Activated naive CD4-positive, alpha-beta T cell treated with anti-CD3 and anti-CD28 coated beads for 36 hours (primary cell): ENCODE data around the gene NEUROG3. TPM values are rescaled to one million over a fixed set of nuclear protein-coding genes. Genes with fewer than 3 reads are reported as not detected.

ENCODE experiments used
- CTCF ChIA-PET: fragments of 350-600 bp; sonication (Branson Sonifier 250); formaldehyde crosslinking; loops from one replicate; lab custom pipeline; 2021; ENCODE audit warnings: antibody characterized with exemption; lab: Charles Lee
- DNase-seq: peaks from one replicate; pipeline ENCODE4 v3.0.0-alpha.2; 2020
- H3K27ac Mint-ChIP-seq: one replicate; pipeline ENCODE4 v1.8.0; 2021; ENCODE audit warnings: mild to moderate bottlenecking, mixed read lengths
- H3K27me3 Mint-ChIP-seq: one replicate; pipeline ENCODE4 v1.8.0; 2021; ENCODE audit warnings: low read depth, mixed read lengths
- H3K36me3 Mint-ChIP-seq: one replicate; pipeline ENCODE4 v1.8.0; 2021; ENCODE audit warnings: low read depth, mixed read lengths
- H3K4me1 Mint-ChIP-seq: one replicate; pipeline ENCODE4 v1.8.0; 2021; ENCODE audit warnings: low read depth, mixed read lengths
- H3K4me3 Mint-ChIP-seq: one replicate; pipeline ENCODE4 v1.8.0; 2021; ENCODE audit warnings: mild to moderate bottlenecking, moderate library complexity, mixed read lengths
- H3K9me3 Mint-ChIP-seq: one replicate; pipeline ENCODE4 v1.8.0; 2021; ENCODE audit warnings: mixed read lengths
- intact Hi-C: fragments of 100-400 bp; cut with micrococcal nuclease; formaldehyde crosslinking; loops from one replicate; pipeline ENCODE4 v1.15.1; 2023
- total RNA-seq, 2 experiments: library from RNA; stranded (reverse); gene quantifications; one replicate each; pipeline ENCODE4 v1.2.3, GENCODE V29; 2021

NEUROG3 gene, protein sequence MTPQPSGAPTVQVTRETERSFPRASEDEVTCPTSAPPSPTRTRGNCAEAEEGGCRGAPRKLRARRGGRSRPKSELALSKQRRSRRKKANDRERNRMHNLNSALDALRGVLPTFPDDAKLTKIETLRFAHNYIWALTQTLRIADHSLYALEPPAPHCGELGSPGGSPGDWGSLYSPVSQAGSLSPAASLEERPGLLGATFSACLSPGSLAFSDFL
- total RNA-seq = not detected

GRCh38 chr10:69573056-69573806, at the start of gene NEUROG3:
NEUROG3 (minus strand) TSS chr10:69573422; CDS start chr10:69573043, 379 bp downstream.
- Mint-ChIP-seq H3K27ac (no peak within 1 kb of the TSS), H3K9me3 (no peaks in the 10 kb centered on the region), H3K27me3 (peaks cover 76% of the 10 kb centered on the region), H3K4me1 (peaks cover 29% of the 10 kb centered on the region), H3K36me3 (no peaks in the 10 kb centered on the region), H3K4me3 (peak within 1 kb of the TSS; percentile 65)
- DNase-seq = no peak
- CTCF ChIA-PET = interaction anchor here (0.6 to 1.5 kb wide), 3 partner anchors 31 to 67 kb away, joined by 3 read pairs; no protein-coding TSS in a partner anchor
- intact Hi-C loops = loop anchor here (10.0 kb wide), 1 partner anchor 1642 kb away; the partner anchor contains the start of gene UNC5B

DNA sequence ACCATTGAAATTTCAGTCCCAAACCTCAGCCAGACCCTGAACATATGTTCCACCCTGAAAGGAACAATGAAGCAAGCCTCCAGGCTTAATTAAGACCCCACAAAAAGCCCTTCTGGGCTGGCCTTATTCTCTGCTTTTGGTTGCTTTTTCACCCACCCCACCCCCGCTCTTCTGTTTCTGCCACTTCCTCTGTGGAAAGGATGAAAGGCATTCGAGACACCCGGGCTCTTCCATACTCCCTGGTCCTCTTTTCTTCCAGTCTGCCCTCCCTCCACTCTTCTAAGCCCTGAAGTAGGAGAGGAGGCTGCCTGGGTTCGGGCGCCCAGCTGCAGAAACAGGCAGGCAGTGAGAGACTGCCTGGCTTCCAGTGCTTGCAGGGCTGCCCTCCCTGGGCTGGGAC, 47.4 kb upstream of the NEUROG3 start:
- intact Hi-C loops = no loop called here
- Mint-ChIP-seq H3K4me3 (no peak overlapping the region), H3K9me3 (peaks cover 14% of the 10 kb centered on the region), H3K4me1 (peaks cover 30% of the 10 kb centered on the region), H3K27ac (no peak overlapping the region), H3K27me3 (no peaks in the 10 kb centered on the region), H3K36me3 (peaks cover 1% of the 10 kb centered on the region)
- CTCF ChIA-PET = interaction anchor here (2.2 to 2.7 kb wide), 2 partner anchors 9 to 17 kb away, joined by 9 to 12 read pairs; partner anchors contain the start of gene FAM241B
- DNase-seq = no peak

- DNase-seq = no peak
- Mint-ChIP-seq H3K36me3 (peaks cover 1% of the 10 kb centered on the region), H3K27ac (no peak overlapping the region), H3K9me3 (peaks cover 11% of the 10 kb centered on the region), H3K4me3 (no peak overlapping the region), H3K27me3 (no peaks in the 10 kb centered on the region), H3K4me1 (peaks cover 30% of the 10 kb centered on the region)
- CTCF ChIA-PET = interaction anchor here (0.6 to 2.7 kb wide), 3 partner anchors 10 to 330 kb away, joined by 3 to 12 read pairs (median 9); partner anchors contain the start of gene FAM241B
- intact Hi-C loops = no loop called here
Observed at GRCh38 chr10:69619626-69620025, 46.4 kb upstream of the NEUROG3 start.

- CTCF ChIA-PET = interaction anchor here (0.6 to 2.7 kb wide), 4 partner anchors 11 to 213 kb away, joined by 3 to 12 read pairs (median 6); partner anchors contain the start of gene FAM241B
- Mint-ChIP-seq H3K36me3 (no peaks in the 10 kb centered on the region), H3K9me3 (peaks cover 5% of the 10 kb centered on the region), H3K4me1 (peaks cover 22% of the 10 kb centered on the region), H3K27ac (no peak overlapping the region), H3K27me3 (no peaks in the 10 kb centered on the region), H3K4me3 (no peak overlapping the region)
- DNase-seq = no peak
- intact Hi-C loops = no loop called here
Observed at GRCh38 chr10:69618746-69619145, 45.5 kb upstream of the NEUROG3 start.

GRCh38 chr10:69616358-69616757, 43.1 kb upstream of the NEUROG3 start:
- no peaks in the 10 kb centered on the region for H3K27me3 Mint-ChIP-seq
- CTCF ChIA-PET = interaction anchor here (1.3 to 1.5 kb wide), 2 partner anchors 93 to 101 kb away, joined by 3 to 6 read pairs; no protein-coding TSS in a partner anchor
- H3K4me3 Mint-ChIP-seq = no peak overlapping the region
- intact Hi-C loops = no loop called here
- no peak for DNase-seq
- H3K4me1 Mint-ChIP-seq = peaks cover 15% of the 10 kb centered on the region
- H3K9me3 Mint-ChIP-seq = no peaks in the 10 kb centered on the region
- H3K36me3 Mint-ChIP-seq = no peaks in the 10 kb centered on the region
- no peak overlapping the region for H3K27ac Mint-ChIP-seq

GRCh38 chr10:69614130-69614529, 40.9 kb upstream of the NEUROG3 start:
- Mint-ChIP-seq H3K4me3 (no peak overlapping the region), H3K4me1 (no peaks in the 10 kb centered on the region), H3K36me3 (no peaks in the 10 kb centered on the region), H3K9me3 (peaks cover 8% of the 10 kb centered on the region), H3K27me3 (no peaks in the 10 kb centered on the region), H3K27ac (no peak overlapping the region)
- intact Hi-C loops = no loop called here
- CTCF ChIA-PET = interaction anchor here (0.7 to 1.9 kb wide), 4 partner anchors 15 to 203 kb away, joined by 3 to 6 read pairs (median 4); no protein-coding TSS in a partner anchor
- DNase-seq = no peak

- H3K4me1 Mint-ChIP-seq = no peaks in the 10 kb centered on the region
- peaks cover 10% of the 10 kb centered on the region for H3K9me3 Mint-ChIP-seq
- no peak overlapping the region for H3K4me3 Mint-ChIP-seq
- H3K27me3 Mint-ChIP-seq = no peaks in the 10 kb centered on the region
- intact Hi-C loops = no loop called here
- no peak for DNase-seq
- CTCF ChIA-PET = interaction anchor here (1.9 kb wide), 1 partner anchor 17 kb away, joined by 6 read pairs; no protein-coding TSS in a partner anchor
- no peaks in the 10 kb centered on the region for H3K36me3 Mint-ChIP-seq
- no peak overlapping the region for H3K27ac Mint-ChIP-seq
Observed at GRCh38 chr10:69612760-69613159, 39.5 kb upstream of the NEUROG3 start.

DNA sequence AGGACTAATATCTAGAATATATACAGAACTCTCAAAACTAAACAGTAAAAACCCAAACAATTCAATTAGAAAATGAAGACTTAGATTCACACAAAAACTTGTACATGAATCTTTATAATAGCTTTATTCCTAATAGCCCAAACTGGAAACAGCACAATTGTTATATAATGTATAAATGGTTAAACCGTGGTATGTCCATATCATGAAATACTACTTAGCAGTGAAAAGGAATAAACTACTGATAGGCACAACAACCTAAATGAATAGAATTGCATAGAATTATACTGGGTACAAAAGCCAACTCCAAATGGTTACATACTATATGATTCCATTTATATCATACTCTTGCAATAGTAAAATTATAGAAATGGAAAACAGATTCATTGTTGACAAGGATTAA, 35.9 kb upstream of the NEUROG3 start:
- intact Hi-C loops = no loop called here
- Mint-ChIP-seq H3K4me1 (no peaks in the 10 kb centered on the region), H3K27me3 (peaks cover under 1% of the 10 kb centered on the region), H3K27ac (no peak overlapping the region), H3K9me3 (peaks cover 10% of the 10 kb centered on the region), H3K4me3 (no peak overlapping the region), H3K36me3 (no peaks in the 10 kb centered on the region)
- no peak for DNase-seq
- CTCF ChIA-PET = no interaction called here

GRCh38 chr10:69600761-69601330, 27.6 kb upstream of the NEUROG3 start:
- CTCF ChIA-PET = interaction anchor here (0.6 kb wide), 1 partner anchor 75 kb away, joined by 3 read pairs; no protein-coding TSS in a partner anchor
- Mint-ChIP-seq H3K36me3 (no peaks in the 10 kb centered on the region), H3K4me1 (no peaks in the 10 kb centered on the region), H3K27me3 (peaks cover 5% of the 10 kb centered on the region), H3K27ac (no peak overlapping the region), H3K9me3 (peaks cover 2% of the 10 kb centered on the region), H3K4me3 (no peak overlapping the region)
- intact Hi-C loops = no loop called here
- no peak for DNase-seq

DNA sequence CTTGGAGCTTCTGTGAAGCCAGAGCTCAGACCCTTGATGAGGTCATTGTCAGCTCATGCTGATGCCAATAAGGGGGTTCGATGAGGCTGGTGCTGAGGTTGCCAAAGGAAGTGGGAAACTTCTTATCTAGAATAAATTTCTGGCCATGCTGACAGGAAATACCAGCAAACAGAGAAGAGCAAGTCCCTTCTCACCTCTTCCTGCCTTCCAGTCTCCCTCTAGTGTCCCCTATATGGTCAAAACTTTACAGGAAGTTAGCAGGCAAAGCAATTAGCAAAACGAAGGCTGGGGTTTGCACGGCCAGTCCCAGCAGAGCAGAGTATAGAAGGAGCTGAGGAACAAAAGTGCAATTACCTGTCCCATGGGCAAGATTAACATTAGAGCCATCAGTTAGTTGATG, 15.1 kb upstream of the NEUROG3 start:
- Mint-ChIP-seq H3K9me3 (no peaks in the 10 kb centered on the region), H3K4me3 (no peak overlapping the region), H3K27ac (no peak overlapping the region), H3K4me1 (peaks cover 12% of the 10 kb centered on the region), H3K36me3 (no peaks in the 10 kb centered on the region), H3K27me3 (no peaks in the 10 kb centered on the region)
- CTCF ChIA-PET = interaction anchor here (0.6 to 1.2 kb wide), 4 partner anchors 41 to 77 kb away, joined by 3 to 4 read pairs (median 4); no protein-coding TSS in a partner anchor
- intact Hi-C loops = no loop called here
- no peak for DNase-seq

GRCh38 chr10:69584624-69585023, 11.4 kb upstream of the NEUROG3 start:
- H3K9me3 Mint-ChIP-seq = no peaks in the 10 kb centered on the region
- H3K4me3 Mint-ChIP-seq = no peak overlapping the region
- DNase-seq = no peak
- peaks cover 8% of the 10 kb centered on the region for H3K27me3 Mint-ChIP-seq
- CTCF ChIA-PET = no interaction called here
- intact Hi-C loops = no loop called here
- no peak overlapping the region for H3K27ac Mint-ChIP-seq
- peaks cover 12% of the 10 kb centered on the region for H3K4me1 Mint-ChIP-seq
- H3K36me3 Mint-ChIP-seq = no peaks in the 10 kb centered on the region

DNA sequence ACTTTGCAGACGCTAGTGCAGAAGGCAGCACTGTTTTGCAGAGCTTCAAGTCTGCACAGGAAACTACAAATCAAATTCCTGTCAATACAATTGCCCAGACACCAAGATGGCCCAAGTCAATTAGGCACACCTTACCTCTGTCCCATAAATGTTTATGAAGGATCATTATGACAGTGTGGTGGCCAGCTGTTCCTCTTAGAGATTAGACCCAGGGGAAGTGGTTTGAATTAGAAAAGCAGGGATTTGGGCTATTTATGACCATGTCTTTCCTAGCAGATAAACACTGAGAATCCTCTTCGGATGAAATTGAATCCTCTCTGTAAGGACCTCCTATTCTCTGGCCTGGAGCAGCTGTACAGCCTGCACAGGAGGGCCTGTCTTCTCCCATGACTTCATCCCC, 9.9 kb upstream of the NEUROG3 start:
- CTCF ChIA-PET = interaction anchor here (1.3 kb wide), 1 partner anchor 54 kb away, joined by 4 read pairs; no protein-coding TSS in a partner anchor
- Mint-ChIP-seq H3K4me1 (peaks cover 2% of the 10 kb centered on the region), H3K36me3 (no peaks in the 10 kb centered on the region), H3K4me3 (no peak overlapping the region), H3K27me3 (peaks cover 20% of the 10 kb centered on the region), H3K27ac (no peak overlapping the region), H3K9me3 (no peaks in the 10 kb centered on the region)
- no peak for DNase-seq
- intact Hi-C loops = no loop called here
